ENCODE measurements around the gene PTPRN2. TPM values are rescaled to one million over a fixed set of nuclear protein-coding genes. Genes with fewer than 3 reads are reported as not detected.
"Not testable (repeated sequence)": the region's sequence is repeated elsewhere in the genome, so short reads cannot be mapped to it uniquely, and the experiment has no call there.

The PTPRN2 gene
- polyA plus RNA-seq, 1 experiment = 0.31 TPM

DNA sequence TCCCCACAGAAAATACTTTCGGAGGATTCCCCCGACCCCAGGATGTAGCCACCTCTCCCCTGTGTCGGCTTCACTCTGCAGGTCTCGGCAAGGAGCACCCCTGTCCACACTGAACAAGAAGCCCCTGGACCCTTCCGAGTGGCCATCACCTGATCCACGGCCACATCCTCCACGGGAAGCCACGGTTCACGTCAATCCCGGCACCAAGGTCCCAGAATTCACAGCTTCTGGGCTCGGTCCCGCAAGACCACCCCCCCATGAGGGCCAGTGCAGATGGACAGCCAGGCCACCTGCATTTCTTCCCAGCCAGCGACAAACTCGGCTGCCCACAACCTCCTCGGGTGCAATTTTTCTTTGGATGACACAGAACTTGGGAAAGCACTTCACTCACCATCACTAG is 199.6 kb downstream of the PTPRN2 start:
- TF ChIP-seq, protein P1, sequence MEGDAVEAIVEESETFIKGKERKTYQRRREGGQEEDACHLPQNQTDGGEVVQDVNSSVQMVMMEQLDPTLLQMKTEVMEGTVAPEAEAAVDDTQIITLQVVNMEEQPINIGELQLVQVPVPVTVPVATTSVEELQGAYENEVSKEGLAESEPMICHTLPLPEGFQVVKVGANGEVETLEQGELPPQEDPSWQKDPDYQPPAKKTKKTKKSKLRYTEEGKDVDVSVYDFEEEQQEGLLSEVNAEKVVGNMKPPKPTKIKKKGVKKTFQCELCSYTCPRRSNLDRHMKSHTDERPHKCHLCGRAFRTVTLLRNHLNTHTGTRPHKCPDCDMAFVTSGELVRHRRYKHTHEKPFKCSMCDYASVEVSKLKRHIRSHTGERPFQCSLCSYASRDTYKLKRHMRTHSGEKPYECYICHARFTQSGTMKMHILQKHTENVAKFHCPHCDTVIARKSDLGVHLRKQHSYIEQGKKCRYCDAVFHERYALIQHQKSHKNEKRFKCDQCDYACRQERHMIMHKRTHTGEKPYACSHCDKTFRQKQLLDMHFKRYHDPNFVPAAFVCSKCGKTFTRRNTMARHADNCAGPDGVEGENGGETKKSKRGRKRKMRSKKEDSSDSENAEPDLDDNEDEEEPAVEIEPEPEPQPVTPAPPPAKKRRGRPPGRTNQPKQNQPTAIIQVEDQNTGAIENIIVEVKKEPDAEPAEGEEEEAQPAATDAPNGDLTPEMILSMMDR (IDR thresholded peaks at IDR 0.05; ENCODE audit: insufficient read depth, low read depth, low read length) = no peak
- no peak overlapping the region for H3K4me3 ChIP-seq (ENCODE audit: low read depth, low read length)
- ChIA-PET POLR2A (no interaction called here), CTCF (no interaction called here)
- no peak for DNase-seq (ENCODE audit: low read depth)
- no peaks in the 10 kb centered on the region for H3K36me3 ChIP-seq (ENCODE audit: control insufficient read depth, insufficient read depth, low read length)
- no peaks in the 10 kb centered on the region for H3K27me3 ChIP-seq (ENCODE audit: control insufficient read depth, insufficient read depth, low read length)

DNA sequence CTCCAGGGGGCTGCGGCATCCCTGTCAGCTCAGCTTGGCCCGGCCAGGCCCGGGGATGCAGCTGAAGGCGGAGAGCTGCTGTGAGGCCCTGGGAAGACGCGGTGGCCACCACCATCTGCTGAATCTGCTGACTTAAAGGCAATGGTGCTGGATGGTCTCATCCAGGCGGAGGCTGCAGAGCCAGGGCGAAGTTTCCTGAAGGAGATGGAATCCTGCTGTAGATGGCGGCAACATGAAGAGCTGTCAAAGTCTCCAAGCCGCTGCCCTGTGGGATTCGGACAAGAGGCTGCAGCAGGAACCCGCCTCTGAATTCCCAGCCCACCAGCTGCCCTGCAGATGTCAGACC is 200.1 kb downstream of the PTPRN2 start:
- CTCF ChIA-PET = no interaction called here

DNA sequence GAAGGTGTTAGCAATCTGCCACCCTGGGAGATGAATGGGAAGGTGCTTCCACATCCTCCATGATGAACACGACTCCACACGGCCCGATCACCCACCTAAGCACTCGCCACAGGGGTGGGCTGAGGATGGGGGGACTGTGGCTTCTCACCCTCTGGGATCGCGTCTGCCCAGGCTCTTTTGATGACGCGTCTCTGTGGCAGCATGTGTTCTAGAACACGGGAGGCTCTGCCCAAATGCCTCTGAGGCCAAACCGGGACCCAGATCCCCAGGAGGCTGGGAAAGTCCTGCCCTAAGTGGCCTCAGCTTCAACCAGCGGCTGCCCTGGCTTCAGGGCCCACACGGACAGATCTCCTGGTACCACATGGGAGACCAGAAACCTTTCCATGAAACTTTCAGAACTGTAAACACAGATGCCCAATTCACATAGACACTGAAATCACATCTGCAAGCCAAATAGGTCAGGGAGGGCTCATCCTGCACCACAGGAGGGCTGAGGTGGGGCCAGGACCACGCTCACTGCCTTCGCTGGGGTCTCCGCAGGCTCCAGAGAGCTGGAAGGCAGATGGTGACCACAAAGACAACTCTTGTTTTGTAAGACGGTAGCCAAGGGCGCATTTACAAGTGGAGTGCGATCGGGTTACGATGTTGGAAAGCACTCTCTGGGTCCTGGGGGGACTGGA is 200.6 kb downstream of the PTPRN2 start:
- H3K27me3 ChIP-seq (ENCODE audit: control insufficient read depth, insufficient read depth, low read length) = no peaks in the 10 kb centered on the region
- H3K36me3 ChIP-seq (ENCODE audit: control insufficient read depth, insufficient read depth, low read length) = no peaks in the 10 kb centered on the region
- ChIA-PET CTCF (interaction anchor here (0.7 kb wide), 1 partner anchor 564 kb away, joined by 3 read pairs; no protein-coding TSS in a partner anchor), POLR2A (no interaction called here)
- TF ChIP-seq, protein P1 (IDR thresholded peaks at IDR 0.05; ENCODE audit: insufficient read depth, low read depth, low read length) = no peak
- no peak overlapping the region for H3K4me3 ChIP-seq (ENCODE audit: low read depth, low read length)
- no peak for DNase-seq (ENCODE audit: low read depth)

More for the DNA sequence above, 200.1 kb downstream of the PTPRN2 start:
- Histone ChIP-seq H3K4me3 (ENCODE audit: low read depth, low read length) (no peak overlapping the region), H3K36me3 (ENCODE audit: control insufficient read depth, insufficient read depth, low read length) (no peaks in the 10 kb centered on the region), H3K27me3 (ENCODE audit: control insufficient read depth, insufficient read depth, low read length) (no peaks in the 10 kb centered on the region)
- DNase-seq (ENCODE audit: low read depth) = no peak
- TF ChIP-seq, protein P1 (IDR thresholded peaks at IDR 0.05; ENCODE audit: insufficient read depth, low read depth, low read length) = no peak
- POLR2A ChIA-PET = no interaction called here

DNA sequence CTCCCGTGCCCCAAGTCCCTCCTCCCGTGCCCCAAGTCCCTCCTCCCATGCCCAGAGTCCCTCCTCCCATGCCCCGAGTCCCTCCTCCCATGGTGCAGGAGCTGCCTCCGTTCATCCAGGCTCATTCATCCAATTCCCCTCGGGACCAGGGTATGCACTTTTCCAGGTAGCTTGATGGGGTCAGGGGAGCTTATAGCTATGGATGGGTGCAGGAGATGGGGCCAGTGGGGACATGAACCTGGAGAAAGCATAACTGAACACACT is 201.3 kb downstream of the PTPRN2 start:
- ChIA-PET POLR2A (no interaction called here), CTCF (interaction anchor here (0.7 kb wide), 1 partner anchor 563 kb away, joined by 3 read pairs; no protein-coding TSS in a partner anchor)
- TF ChIP-seq, protein P1 (IDR thresholded peaks at IDR 0.05; ENCODE audit: insufficient read depth, low read depth, low read length) = no peak
- H3K4me3 ChIP-seq (ENCODE audit: low read depth, low read length) = no peak overlapping the region
- H3K27me3 ChIP-seq (ENCODE audit: control insufficient read depth, insufficient read depth, low read length) = no peaks in the 10 kb centered on the region
- no peaks in the 10 kb centered on the region for H3K36me3 ChIP-seq (ENCODE audit: control insufficient read depth, insufficient read depth, low read length)
- DNase-seq (ENCODE audit: low read depth) = no peak

DNA sequence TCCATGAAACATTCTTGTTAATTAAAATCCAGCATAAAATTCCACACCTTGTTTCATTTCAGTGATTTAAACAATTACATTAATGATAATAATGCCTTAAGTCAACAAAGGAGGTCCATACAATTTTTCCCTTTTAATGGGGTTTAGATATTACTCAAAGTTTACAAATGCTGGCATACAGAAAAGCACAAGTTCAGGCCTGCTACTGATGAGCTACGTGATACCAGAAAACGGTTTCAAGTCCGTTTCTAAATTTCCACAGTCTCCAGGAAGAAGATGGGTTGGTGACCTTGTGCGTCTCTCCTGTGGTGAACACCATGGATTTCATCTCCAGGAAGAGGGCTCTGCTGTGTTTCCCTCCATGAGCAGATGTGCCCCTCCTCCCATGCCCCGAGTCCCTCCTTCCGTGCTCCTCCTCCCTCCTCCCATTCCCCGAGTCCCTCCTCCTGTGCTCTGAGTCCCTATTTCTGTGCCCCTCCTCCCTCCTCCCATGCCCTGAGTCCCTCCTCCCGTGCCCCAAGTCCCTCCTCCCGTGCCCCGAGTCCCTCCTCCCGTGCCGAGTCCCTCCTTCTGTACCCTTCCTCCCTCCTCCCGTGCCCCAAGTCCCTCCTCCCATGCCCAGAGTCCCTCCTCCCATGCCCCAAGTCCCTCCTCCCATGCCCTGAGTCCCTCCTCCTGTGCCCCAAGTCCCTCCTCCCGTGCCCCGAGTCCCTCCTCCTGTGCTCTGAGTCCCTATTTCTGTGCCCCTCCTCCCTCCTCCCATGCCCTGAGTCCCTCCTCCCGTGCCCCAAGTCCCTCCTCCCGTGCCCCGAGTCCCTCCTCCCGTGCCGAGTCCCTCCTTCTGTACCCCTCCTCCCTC is 201.9 kb downstream of the PTPRN2 start:
- H3K27me3 ChIP-seq (ENCODE audit: control insufficient read depth, insufficient read depth, low read length); H3K4me3 ChIP-seq (ENCODE audit: low read depth, low read length); H3K36me3 ChIP-seq (ENCODE audit: control insufficient read depth, insufficient read depth, low read length); POLR2A ChIA-PET; DNase-seq (ENCODE audit: low read depth): not testable (repeated sequence)
- CTCF ChIA-PET = interaction anchor here (0.7 kb wide), 1 partner anchor 562 kb away, joined by 3 read pairs; no protein-coding TSS in a partner anchor

Data from BJ (cell line).